HTR-8/SVneo (cell line): ENCODE measurements around the gene RASSF9.
A peak's percentile ranks its signal among the peaks of the same experiment; 100 is the strongest.

ENCODE experiments used
- DNase-seq: peaks from one replicate; pipeline ENCODE4 v3.0.0; 2011; ENCODE audit warnings: low spot score, mixed read lengths; ENCODE audit not compliant: insufficient read length
- FAIRE-seq: peaks from 2 replicates; lab custom pipeline; 2011; peaks lifted over from hg19 to GRCh38; lab: Jason Lieb, UNC

Gene RASSF9

GRCh38 chr12:85836197-85837090 is at the start of gene RASSF9:
RASSF9 (minus strand) TSS chr12:85836409; CDS start chr12:85836201, 208 bp downstream.
- FAIRE-seq (no peak), DNase-seq (no peak)

- DNase-seq = no peak
- FAIRE-seq = no peak
Measured at GRCh38 chr12:85883763-85884162, 47.6 kb upstream of the RASSF9 start.

GRCh38 chr12:85877459-85877858 is 41.2 kb upstream of the RASSF9 start:
- DNase-seq (no peak), FAIRE-seq (no peak)

- FAIRE-seq = no peak
- DNase-seq = no peak
Measured at GRCh38 chr12:85874031-85874461, 37.8 kb upstream of the RASSF9 start, which contains the start of gene NTS. NTS (plus strand) TSS chr12:85874295; CDS start chr12:85874404, 109 bp downstream.

- no peak for FAIRE-seq
Measured at GRCh38 chr12:85872497-85873091, 36.4 kb upstream of the RASSF9 start.

GRCh38 chr12:85866986-85867776 is 31.0 kb upstream of the RASSF9 start:
- peak; percentile 35 for DNase-seq
- FAIRE-seq = no peak

More at GRCh38 chr12:85872497-85873091, 36.4 kb upstream of the RASSF9 start:
- DNase-seq = peak; percentile 32

- DNase-seq = no peak
- no peak for FAIRE-seq
Measured at GRCh38 chr12:85865890-85866289, 29.7 kb upstream of the RASSF9 start.

GRCh38 chr12:85856966-85857365 is 20.8 kb upstream of the RASSF9 start:
- FAIRE-seq = no peak
- DNase-seq = no peak

GRCh38 chr12:85855305-85855704 is 19.1 kb upstream of the RASSF9 start:
- FAIRE-seq = no peak

GRCh38 chr12:85849344-85849743 is 13.1 kb upstream of the RASSF9 start:
- no peak for FAIRE-seq
- DNase-seq = no peak

More at GRCh38 chr12:85855305-85855704, 19.1 kb upstream of the RASSF9 start:
- no peak for DNase-seq

GRCh38 chr12:85843606-85844310 is 7.5 kb upstream of the RASSF9 start:
- no peak for FAIRE-seq

GRCh38 chr12:85835426-85836196 is 598 bp downstream of the RASSF9 start:
- FAIRE-seq = no peak
- no peak for DNase-seq

More at GRCh38 chr12:85843606-85844310, 7.5 kb upstream of the RASSF9 start:
- DNase-seq = no peak

GRCh38 chr12:85834378-85834777 is 1.8 kb downstream of the RASSF9 start:
- FAIRE-seq (no peak), DNase-seq (no peak)

GRCh38 chr12:85833579-85833978 is 2.6 kb downstream of the RASSF9 start:
- DNase-seq (no peak), FAIRE-seq (no peak)

GRCh38 chr12:85831327-85831990 is 4.8 kb downstream of the RASSF9 start:
- DNase-seq (no peak), FAIRE-seq (no peak)

- DNase-seq = no peak
- no peak for FAIRE-seq
Measured at GRCh38 chr12:85829391-85829790, 6.8 kb downstream of the RASSF9 start.

- DNase-seq = no peak
- FAIRE-seq = no peak
Measured at GRCh38 chr12:85828576-85828975, 7.6 kb downstream of the RASSF9 start.

GRCh38 chr12:85825746-85826145 is 10.5 kb downstream of the RASSF9 start:
- no peak for DNase-seq
- FAIRE-seq = no peak
